Measurements from ENCODE around the gene ME3.

- TF ChIP-seq SP1 (IDR thresholded peaks at IDR 0.05) (no peak), CTCF (IDR thresholded peaks at IDR 0.05; ENCODE audit: low read depth, low read length, missing input control) (no peak), FOXA1 (IDR thresholded peaks at IDR 0.05) (no peak), JUND (IDR thresholded peaks at IDR 0.05) (no peak), GABPA (IDR thresholded peaks at IDR 0.05 in 1 of 2, conservative IDR thresholded peaks at IDR 0.05 in 1 of 2) (no peak), REST (IDR thresholded peaks at IDR 0.05) (no peak), RAD21 (IDR thresholded peaks at IDR 0.05) (no peak)
- TF ChIP-seq, protein P1, sequence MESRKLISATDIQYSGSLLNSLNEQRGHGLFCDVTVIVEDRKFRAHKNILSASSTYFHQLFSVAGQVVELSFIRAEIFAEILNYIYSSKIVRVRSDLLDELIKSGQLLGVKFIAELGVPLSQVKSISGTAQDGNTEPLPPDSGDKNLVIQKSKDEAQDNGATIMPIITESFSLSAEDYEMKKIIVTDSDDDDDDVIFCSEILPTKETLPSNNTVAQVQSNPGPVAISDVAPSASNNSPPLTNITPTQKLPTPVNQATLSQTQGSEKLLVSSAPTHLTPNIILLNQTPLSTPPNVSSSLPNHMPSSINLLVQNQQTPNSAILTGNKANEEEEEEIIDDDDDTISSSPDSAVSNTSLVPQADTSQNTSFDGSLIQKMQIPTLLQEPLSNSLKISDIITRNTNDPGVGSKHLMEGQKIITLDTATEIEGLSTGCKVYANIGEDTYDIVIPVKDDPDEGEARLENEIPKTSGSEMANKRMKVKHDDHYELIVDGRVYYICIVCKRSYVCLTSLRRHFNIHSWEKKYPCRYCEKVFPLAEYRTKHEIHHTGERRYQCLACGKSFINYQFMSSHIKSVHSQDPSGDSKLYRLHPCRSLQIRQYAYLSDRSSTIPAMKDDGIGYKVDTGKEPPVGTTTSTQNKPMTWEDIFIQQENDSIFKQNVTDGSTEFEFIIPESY (IDR thresholded peaks at IDR 0.05) = no peak
- TF ChIP-seq, protein P2, sequence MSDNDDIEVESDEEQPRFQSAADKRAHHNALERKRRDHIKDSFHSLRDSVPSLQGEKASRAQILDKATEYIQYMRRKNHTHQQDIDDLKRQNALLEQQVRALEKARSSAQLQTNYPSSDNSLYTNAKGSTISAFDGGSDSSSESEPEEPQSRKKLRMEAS (IDR thresholded peaks at IDR 0.05) = no peak
Measured at GRCh38 chr11:86636275-86636674, 36.1 kb downstream of the ME3 start.

Data from liver (tissue), 3 donors.